ENCODE results near the gene CDC20. TPM values are rescaled to one million over a fixed set of nuclear protein-coding genes. Genes with fewer than 3 reads are reported as not detected.

Gene CDC20
- total and polyA plus RNA-seq, 2 experiments from 2014 or later: 207 to 252 TPM

- TF ChIP-seq ZNF462 (CRISPR knock-in tag; IDR thresholded peaks at IDR 0.05) (no peak), EZH2phosphoT487 (IDR thresholded peaks at IDR 0.05; ENCODE audit: unreplicated experiment) (no peak), ETS1 (IDR thresholded peaks at IDR 0.05) (no peak), NANOG (IDR thresholded peaks at IDR 0.05; ENCODE audit: borderline replicate concordance) (no peak), CTCF (conservative IDR thresholded peaks at IDR 0.05; ENCODE audit: low read depth in 2 of 2) (peak in 1 of 2 experiments; percentile 23; a peak in 3 of 4 replicates), CREB1 (CRISPR knock-in tag; IDR thresholded peaks at IDR 0.05; ENCODE audit: low read depth) (0 out of 2 replicates have a peak, but pooled peaks have one; percentile 13)
These were observed 9.3 kb downstream of the CDC20 start, which contains the start of gene ELOVL1 (continued) for GRCh38 chr1:43367904-43368645.

All from GM23338 (cell line).